ENCODE data around the gene CFAP45. TPM values are rescaled to one million over a fixed set of nuclear protein-coding genes. Genes with fewer than 3 reads are reported as not detected.

Gene CFAP45
- total RNA-seq, 4 donors from 2014 or later, result 0.46 to 3.0 (median 0.66) TPM

DNA sequence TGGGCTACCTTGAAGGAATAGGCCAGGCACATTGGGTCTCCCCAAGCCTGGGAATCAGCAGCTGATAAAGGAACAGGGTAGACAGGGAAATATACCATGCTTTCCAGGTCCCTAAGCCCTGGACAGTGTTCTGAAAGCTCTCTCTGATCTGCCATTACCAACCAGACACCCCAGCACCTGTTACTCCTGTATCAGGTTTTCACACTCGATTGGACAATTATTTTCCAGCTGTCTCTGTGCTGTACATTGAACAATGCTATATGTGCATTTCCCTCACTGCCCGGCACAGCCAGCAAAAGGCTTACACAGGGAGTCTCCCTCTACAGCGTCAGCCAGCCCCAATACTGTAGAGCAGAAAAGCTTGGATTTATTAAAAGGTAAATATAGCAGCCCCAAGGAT, 4.7 kb downstream of the CFAP45 start:
- TF ChIP-seq POLR2A (IDR thresholded peaks at IDR 0.05), result no peak
- TF ChIP-seq, protein P1, sequence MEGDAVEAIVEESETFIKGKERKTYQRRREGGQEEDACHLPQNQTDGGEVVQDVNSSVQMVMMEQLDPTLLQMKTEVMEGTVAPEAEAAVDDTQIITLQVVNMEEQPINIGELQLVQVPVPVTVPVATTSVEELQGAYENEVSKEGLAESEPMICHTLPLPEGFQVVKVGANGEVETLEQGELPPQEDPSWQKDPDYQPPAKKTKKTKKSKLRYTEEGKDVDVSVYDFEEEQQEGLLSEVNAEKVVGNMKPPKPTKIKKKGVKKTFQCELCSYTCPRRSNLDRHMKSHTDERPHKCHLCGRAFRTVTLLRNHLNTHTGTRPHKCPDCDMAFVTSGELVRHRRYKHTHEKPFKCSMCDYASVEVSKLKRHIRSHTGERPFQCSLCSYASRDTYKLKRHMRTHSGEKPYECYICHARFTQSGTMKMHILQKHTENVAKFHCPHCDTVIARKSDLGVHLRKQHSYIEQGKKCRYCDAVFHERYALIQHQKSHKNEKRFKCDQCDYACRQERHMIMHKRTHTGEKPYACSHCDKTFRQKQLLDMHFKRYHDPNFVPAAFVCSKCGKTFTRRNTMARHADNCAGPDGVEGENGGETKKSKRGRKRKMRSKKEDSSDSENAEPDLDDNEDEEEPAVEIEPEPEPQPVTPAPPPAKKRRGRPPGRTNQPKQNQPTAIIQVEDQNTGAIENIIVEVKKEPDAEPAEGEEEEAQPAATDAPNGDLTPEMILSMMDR (IDR thresholded peaks at IDR 0.05), result no peak
- intact Hi-C loops (cut with DNase I; ENCODE audit: low total_unique reads), result no loop called here
- 68 to 75% methylated on average over 3 of the region's 3 CpGs for WGBS, 2 donors
- no peak for DNase-seq (ENCODE audit: low spot score in 2 of 2)
- no peak overlapping the region for H3K4me3 ChIP-seq (ENCODE audit: low read depth, poor library complexity, severe bottlenecking)

GRCh38 chr1:159892944-159893343, 7.0 kb downstream of the CFAP45 start:
- H3K4me3 ChIP-seq (ENCODE audit: low read depth, poor library complexity, severe bottlenecking), result no peak overlapping the region
- TF ChIP-seq, protein P1 (IDR thresholded peaks at IDR 0.05), result no peak
- no peak for TF ChIP-seq POLR2A (IDR thresholded peaks at IDR 0.05)
- intact Hi-C loops (cut with DNase I; ENCODE audit: low total_unique reads), result no loop called here
- no peak for DNase-seq (ENCODE audit: low spot score in 2 of 2)
- WGBS, 2 donors, result 68 to 76% methylated on average over 5 of the region's 5 CpGs

DNA sequence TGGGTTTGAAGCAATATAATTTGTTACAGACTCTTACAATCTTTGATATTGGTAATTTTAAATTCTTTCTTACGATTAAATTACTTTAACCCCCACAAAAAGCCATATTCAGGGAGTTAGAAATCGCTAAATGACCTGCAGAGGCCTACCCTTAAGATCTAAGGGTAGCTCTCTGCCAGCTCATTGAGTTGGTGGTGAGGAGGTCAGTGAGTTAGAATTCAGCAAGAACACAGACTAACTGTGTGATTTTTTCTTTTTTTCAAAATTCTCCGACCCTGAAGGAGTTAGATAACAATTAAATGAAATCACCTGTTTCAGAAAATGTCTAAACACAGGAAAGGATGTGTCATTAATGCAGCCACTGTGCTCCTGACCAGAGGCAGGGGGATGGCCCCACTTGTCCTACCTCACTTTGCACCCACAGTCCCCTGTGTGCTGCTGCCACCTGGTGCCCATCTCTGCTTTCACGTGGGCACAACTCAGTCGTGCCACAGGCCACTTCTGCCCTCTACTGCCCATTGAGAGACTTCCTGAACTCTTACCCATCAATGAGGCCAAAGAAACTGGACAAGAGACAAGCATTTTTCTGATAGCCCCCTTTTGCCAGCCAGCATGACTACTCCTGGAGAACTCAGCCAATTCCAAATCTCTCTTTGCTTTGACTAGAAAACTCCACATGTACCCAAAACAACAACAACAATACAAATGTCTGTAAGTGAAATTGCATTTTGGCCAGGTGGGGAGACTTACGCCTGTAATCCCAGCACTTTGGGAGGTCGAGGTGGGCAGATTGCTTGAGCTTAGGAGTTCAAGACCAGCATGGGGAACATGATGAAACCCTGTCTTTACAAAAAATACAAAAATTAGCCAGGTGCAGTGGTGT, 8.4 kb downstream of the CFAP45 start:
- TF ChIP-seq, protein P1 (IDR thresholded peaks at IDR 0.05), result peak in 1 of 3 donors; percentile 64
- TF ChIP-seq POLR2A (IDR thresholded peaks at IDR 0.05), result no peak
- intact Hi-C loops (cut with DNase I; ENCODE audit: low total_unique reads), result loop anchor here (2.0 kb wide), 1 partner anchor 93 kb away; no protein-coding TSS in a partner anchor
- DNase-seq (ENCODE audit: low spot score in 2 of 2), result peak; percentile 81 to 94
- 46% methylated on average over 7 of the region's 7 CpGs for WGBS, 2 donors
- H3K4me3 ChIP-seq (ENCODE audit: low read depth, poor library complexity, severe bottlenecking), result no peak overlapping the region

DNA sequence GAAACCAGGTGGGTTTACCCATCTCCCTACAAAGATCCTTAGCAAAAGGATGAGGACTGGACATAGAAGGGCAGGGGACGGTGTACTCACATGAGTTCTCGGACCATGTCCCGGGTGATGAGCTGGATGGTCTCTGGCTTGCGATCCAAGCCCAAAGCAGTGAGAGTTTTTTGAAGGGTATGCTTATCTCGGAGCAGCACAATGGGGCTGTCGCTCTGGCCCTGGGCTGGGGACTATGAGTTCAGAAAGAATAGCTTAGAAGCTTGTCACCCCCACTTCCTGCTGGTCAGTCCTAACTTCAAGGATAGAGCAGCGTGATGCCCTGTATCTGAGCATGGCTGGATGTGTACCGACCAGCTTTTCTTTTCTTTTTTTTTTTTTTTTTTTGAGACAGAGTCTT, 9.6 kb downstream of the CFAP45 start:
- intact Hi-C loops (cut with DNase I; ENCODE audit: low total_unique reads), result loop anchor here (2.0 kb wide), 1 partner anchor 92 kb away; no protein-coding TSS in a partner anchor
- TF ChIP-seq, protein P1 (IDR thresholded peaks at IDR 0.05), result no peak
- TF ChIP-seq POLR2A (IDR thresholded peaks at IDR 0.05), result no peak
- 74 to 88% methylated on average over 8 of the region's 8 CpGs for WGBS, 2 donors
- no peak for DNase-seq (ENCODE audit: low spot score in 2 of 2)
- no peak overlapping the region for H3K4me3 ChIP-seq (ENCODE audit: low read depth, poor library complexity, severe bottlenecking)

GRCh38 chr1:159889821-159890252, 10.1 kb downstream of the CFAP45 start:
- DNase-seq (ENCODE audit: low spot score in 2 of 2), result peak in 1 of 2 donors; percentile 46
- intact Hi-C loops (cut with DNase I; ENCODE audit: low total_unique reads), result loop anchor here (2.0 kb wide), 1 partner anchor 91 kb away; no protein-coding TSS in a partner anchor
- TF ChIP-seq, protein P1 (IDR thresholded peaks at IDR 0.05), result no peak
- no peak for TF ChIP-seq POLR2A (IDR thresholded peaks at IDR 0.05)
- H3K4me3 ChIP-seq (ENCODE audit: low read depth, poor library complexity, severe bottlenecking), result no peak overlapping the region
- WGBS, 2 donors, result 15 to 18% methylated on average over 2 of the region's 2 CpGs

All from lower leg skin (tissue), 4 donors.